Central memory CD8-positive, alpha-beta T cell (primary cell): ENCODE data around the gene NEDD4.
"Not testable (repeated sequence)": the region's sequence is repeated elsewhere in the genome, so short reads cannot be mapped to it uniquely, and the experiment has no call there.

Source experiments
- ATAC-seq: fragments of 150-1000 bp; cut with Tn5 transposase; replicated peaks from 2 replicates; pipeline ENCODE4 v1.10.0; 2022; ENCODE audit warnings: mild to moderate bottlenecking, moderate FRiP score, moderate number of reproducible peaks; ENCODE audit not compliant: poor library complexity, severe bottlenecking; ENCODE audit errors: extremely low read depth
- DNase-seq, 2 donors: peaks; one replicate each; pipeline ENCODE4 v3.0.0; 2021; ENCODE audit warnings: low spot score in 2 of 2
- H3K27ac Mint-ChIP-seq: one replicate; pipeline ENCODE4 v1.8.0; 2022; ENCODE audit warnings: low read depth, mild to moderate bottlenecking, moderate library complexity, mixed read lengths
- H3K27me3 Mint-ChIP-seq: one replicate; pipeline ENCODE4 v1.8.0; 2022; ENCODE audit warnings: mixed read lengths
- H3K36me3 Mint-ChIP-seq: one replicate; pipeline ENCODE4 v1.8.0; 2022; ENCODE audit warnings: mild to moderate bottlenecking, moderate library complexity, mixed read lengths; ENCODE audit not compliant: insufficient read depth
- H3K4me1 Mint-ChIP-seq: one replicate; pipeline ENCODE4 v1.8.0; 2022; ENCODE audit warnings: mixed read lengths
- H3K4me3 Mint-ChIP-seq: one replicate; pipeline ENCODE4 v1.8.0; 2022; ENCODE audit warnings: mild to moderate bottlenecking, moderate library complexity, mixed read lengths
- H3K9me3 Mint-ChIP-seq: one replicate; pipeline ENCODE4 v1.8.0; 2022; ENCODE audit warnings: mixed read lengths

NEDD4 gene

DNA sequence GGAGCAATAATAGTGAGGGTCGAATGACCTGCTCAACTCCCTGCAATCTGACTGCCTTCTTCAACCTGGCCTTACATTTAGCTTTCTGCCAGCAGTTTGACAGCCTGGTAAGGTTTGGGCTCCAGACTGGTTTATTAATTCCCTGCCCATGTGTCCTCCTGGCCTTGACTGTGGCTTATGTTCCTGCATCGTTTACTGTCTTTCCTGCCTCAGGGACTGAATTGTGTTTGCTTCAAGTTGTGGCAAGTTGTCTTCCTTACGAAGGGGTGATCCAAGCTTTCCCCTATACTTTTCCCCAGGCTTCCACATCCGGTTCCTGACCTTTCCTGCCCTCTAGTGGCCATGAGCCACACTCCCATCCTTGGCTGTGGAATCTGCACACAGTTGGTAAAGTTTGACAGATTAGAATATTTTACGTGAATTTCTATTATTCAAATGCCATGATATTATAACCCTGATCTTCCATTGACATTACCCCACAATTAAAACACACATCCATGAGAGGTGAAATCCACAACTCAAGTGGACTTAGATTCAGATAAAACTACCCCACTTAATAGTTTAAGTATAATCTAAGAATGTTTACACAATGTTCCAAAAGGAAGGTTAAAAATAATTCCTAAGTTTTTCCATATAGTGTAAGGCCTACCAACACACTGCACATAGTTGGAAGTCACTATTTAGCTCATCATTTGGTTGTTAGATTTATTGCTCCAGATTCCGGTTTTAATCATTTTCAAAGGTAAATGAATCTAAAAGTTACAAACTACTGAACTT lies 95.7 kb downstream of the NEDD4 start:
- no peaks in the 10 kb centered on the region for H3K4me1 Mint-ChIP-seq

DNA sequence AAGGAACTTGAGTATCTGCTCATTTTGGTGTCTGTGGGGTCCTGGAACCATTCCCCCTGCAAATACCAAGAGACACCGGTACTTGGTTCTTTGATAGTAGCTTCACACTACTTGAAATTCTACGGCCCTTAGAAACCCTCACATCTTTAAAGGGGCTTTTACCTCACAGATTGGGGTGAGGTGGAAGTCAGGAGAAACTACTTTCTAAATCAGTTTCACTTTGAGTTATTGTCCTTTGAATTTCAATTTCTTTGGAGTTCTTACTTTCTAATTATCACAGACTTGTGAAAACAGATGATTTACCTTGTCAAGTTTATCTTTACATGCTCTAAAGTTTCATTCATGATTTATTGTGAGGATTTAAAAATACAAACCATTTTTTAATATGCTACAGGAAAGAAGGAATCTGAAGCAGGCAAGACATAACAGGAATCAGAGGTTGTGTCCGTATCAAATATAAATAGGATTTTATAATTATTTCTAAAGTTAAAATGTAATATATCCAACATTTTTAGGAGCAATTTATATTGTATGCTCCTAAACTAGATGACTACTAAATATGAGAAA lies 98.9 kb downstream of the NEDD4 start:
- Mint-ChIP-seq H3K36me3 (peaks cover 2% of the 10 kb centered on the region), H3K9me3 (no peaks in the 10 kb centered on the region), H3K27me3 (no peaks in the 10 kb centered on the region), H3K27ac (no peak overlapping the region), H3K4me3 (no peak overlapping the region), H3K4me1 (no peaks in the 10 kb centered on the region)
- ATAC-seq (no peak), DNase-seq (no peak)

More for the DNA sequence above, 95.7 kb downstream of the NEDD4 start:
- DNase-seq (no peak), ATAC-seq (no peak)
- no peaks in the 10 kb centered on the region for H3K36me3 Mint-ChIP-seq
- H3K27me3 Mint-ChIP-seq, result no peaks in the 10 kb centered on the region
- no peak overlapping the region for H3K27ac Mint-ChIP-seq
- no peak overlapping the region for H3K4me3 Mint-ChIP-seq
- no peaks in the 10 kb centered on the region for H3K9me3 Mint-ChIP-seq

DNA sequence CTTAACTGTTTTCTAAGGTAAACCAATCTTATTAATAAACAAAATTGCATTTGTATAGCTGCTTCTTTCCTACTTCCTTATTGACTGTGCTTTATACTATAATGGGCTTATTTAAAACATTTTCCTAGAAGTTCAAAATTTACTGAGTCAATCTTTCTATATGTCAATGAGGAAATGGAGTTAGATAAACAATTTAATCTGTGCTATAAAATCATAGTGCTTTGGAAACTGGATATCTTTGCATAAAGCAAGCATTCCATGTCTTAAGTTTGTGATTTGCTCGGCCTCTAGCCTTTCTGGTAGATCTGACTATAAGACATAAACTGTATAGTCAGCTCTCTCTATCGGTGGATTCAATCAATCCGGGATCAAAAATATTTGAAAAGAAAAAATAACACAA lies 99.6 kb downstream of the NEDD4 start:
- ATAC-seq, result no peak
- Mint-ChIP-seq H3K9me3 (no peaks in the 10 kb centered on the region), H3K4me3 (no peak overlapping the region), H3K27me3 (no peaks in the 10 kb centered on the region), H3K36me3 (peaks cover 2% of the 10 kb centered on the region), H3K27ac (no peak overlapping the region), H3K4me1 (no peaks in the 10 kb centered on the region)
- DNase-seq, result no peak

DNA sequence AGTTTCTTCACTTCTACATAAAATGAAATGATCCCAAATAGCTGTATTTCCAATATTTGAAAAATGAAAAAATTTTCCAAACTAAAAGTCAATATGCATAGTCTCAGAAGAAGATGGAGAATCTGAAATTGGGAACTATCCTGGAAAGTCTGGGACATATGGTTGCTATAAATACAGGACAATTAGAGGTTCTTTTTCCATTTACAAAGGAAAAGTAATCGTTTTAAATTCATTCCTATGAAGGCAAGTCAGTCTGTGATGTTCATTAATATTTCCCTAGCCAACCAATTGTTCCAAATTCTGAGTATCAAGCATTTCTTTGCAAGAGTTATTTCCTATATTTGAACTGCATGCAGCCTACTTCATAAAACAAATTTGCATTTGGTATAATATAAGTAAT lies 102.2 kb downstream of the NEDD4 start:
- DNase-seq (no peak), ATAC-seq (no peak)
- H3K27ac Mint-ChIP-seq, result no peak overlapping the region
- no peak overlapping the region for H3K4me3 Mint-ChIP-seq
- H3K27me3 Mint-ChIP-seq, result no peaks in the 10 kb centered on the region
- peaks cover 2% of the 10 kb centered on the region for H3K36me3 Mint-ChIP-seq
- peaks cover 7% of the 10 kb centered on the region for H3K9me3 Mint-ChIP-seq
- no peaks in the 10 kb centered on the region for H3K4me1 Mint-ChIP-seq

DNA sequence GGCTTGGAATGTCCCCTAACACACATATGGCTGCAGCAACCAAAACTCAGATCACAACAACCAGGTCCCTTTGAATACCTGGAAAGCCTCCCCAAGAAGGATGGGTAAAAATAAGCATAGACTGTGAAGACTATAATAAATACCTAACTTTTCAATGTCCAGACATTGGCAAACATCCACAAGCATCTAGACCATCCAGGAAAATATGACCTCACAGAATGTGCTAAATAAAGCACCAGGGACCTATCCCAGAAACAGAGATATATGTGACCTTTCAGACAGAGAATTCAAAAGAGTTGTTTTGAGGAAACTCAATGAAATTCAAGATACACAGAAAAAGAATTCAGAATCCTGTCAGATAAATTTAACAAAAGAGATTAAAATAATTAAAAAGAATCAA lies 109.2 kb downstream of the NEDD4 start:
- DNase-seq (no peak), ATAC-seq (no peak)
- Mint-ChIP-seq H3K9me3 (peaks cover 7% of the 10 kb centered on the region), H3K27ac (no peak overlapping the region), H3K36me3 (no peaks in the 10 kb centered on the region), H3K4me3 (no peak overlapping the region), H3K27me3 (no peaks in the 10 kb centered on the region), H3K4me1 (no peaks in the 10 kb centered on the region)

GRCh38 chr15:55879181-55879580 lies 114.2 kb downstream of the NEDD4 start:
- Mint-ChIP-seq H3K27me3 (no peaks in the 10 kb centered on the region), H3K4me3 (no peak overlapping the region), H3K9me3 (no peaks in the 10 kb centered on the region), H3K4me1 (no peaks in the 10 kb centered on the region), H3K27ac (no peak overlapping the region), H3K36me3 (peaks cover 1% of the 10 kb centered on the region)
- no peak for ATAC-seq
- no peak for DNase-seq

GRCh38 chr15:55873024-55873720 lies 120.2 kb downstream of the NEDD4 start:
- Mint-ChIP-seq H3K4me3 (no peak overlapping the region), H3K9me3 (no peaks in the 10 kb centered on the region), H3K36me3 (peaks cover 1% of the 10 kb centered on the region), H3K27me3 (no peaks in the 10 kb centered on the region), H3K27ac (no peak overlapping the region), H3K4me1 (no peaks in the 10 kb centered on the region)
- ATAC-seq (no peak), DNase-seq (no peak)

- no peak overlapping the region for H3K4me3 Mint-ChIP-seq
- no peak overlapping the region for H3K27ac Mint-ChIP-seq
- no peaks in the 10 kb centered on the region for H3K9me3 Mint-ChIP-seq
- H3K4me1 Mint-ChIP-seq, result no peaks in the 10 kb centered on the region
- no peaks in the 10 kb centered on the region for H3K27me3 Mint-ChIP-seq
- H3K36me3 Mint-ChIP-seq, result peaks cover 1% of the 10 kb centered on the region
- DNase-seq, result no peak
- no peak for ATAC-seq
Measured at GRCh38 chr15:55872471-55872870, 120.9 kb downstream of the NEDD4 start.

- Mint-ChIP-seq H3K36me3 (no peaks in the 10 kb centered on the region), H3K27ac (no peak overlapping the region), H3K4me1 (no peaks in the 10 kb centered on the region), H3K9me3 (no peaks in the 10 kb centered on the region), H3K27me3 (no peaks in the 10 kb centered on the region), H3K4me3 (no peak overlapping the region)
- ATAC-seq, result no peak
- no peak for DNase-seq
Measured at GRCh38 chr15:55869660-55870059, 123.8 kb downstream of the NEDD4 start.

DNA sequence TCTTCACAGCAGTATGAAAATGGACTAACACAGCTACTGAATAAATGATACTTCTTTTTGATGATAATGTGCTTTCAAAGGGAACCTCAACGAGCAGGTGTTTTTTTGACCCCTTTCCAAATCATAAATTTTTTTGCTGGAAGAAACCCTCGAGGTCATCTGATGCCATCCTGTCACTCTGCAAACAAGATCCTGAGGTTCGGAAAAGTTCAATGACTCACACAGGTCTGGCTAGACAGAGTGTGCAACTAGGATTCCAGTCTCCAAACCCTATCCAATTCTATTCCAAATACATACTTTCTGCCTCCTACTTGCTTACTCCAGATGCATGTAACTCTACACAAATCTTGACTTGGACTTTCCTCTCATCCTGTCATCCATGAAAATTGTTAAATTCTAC lies 124.7 kb downstream of the NEDD4 start:
- Mint-ChIP-seq H3K27me3 (no peaks in the 10 kb centered on the region), H3K36me3 (no peaks in the 10 kb centered on the region), H3K4me3 (no peak overlapping the region), H3K27ac (no peak overlapping the region), H3K9me3 (no peaks in the 10 kb centered on the region), H3K4me1 (no peaks in the 10 kb centered on the region)
- ATAC-seq, result no peak
- no peak for DNase-seq

GRCh38 chr15:55868291-55868690 lies 125.1 kb downstream of the NEDD4 start:
- H3K9me3 Mint-ChIP-seq, H3K4me3 Mint-ChIP-seq, DNase-seq, ATAC-seq, H3K4me1 Mint-ChIP-seq, H3K27me3 Mint-ChIP-seq, H3K27ac Mint-ChIP-seq, H3K36me3 Mint-ChIP-seq: not testable (repeated sequence)

GRCh38 chr15:55863911-55864310 lies 129.5 kb downstream of the NEDD4 start:
- H3K27ac Mint-ChIP-seq, result no peak overlapping the region
- no peaks in the 10 kb centered on the region for H3K4me1 Mint-ChIP-seq
- H3K36me3 Mint-ChIP-seq, result no peaks in the 10 kb centered on the region
- DNase-seq, result no peak
- no peak overlapping the region for H3K4me3 Mint-ChIP-seq
- ATAC-seq, result no peak
- H3K9me3 Mint-ChIP-seq, result no peaks in the 10 kb centered on the region
- no peaks in the 10 kb centered on the region for H3K27me3 Mint-ChIP-seq

GRCh38 chr15:55861115-55861514 lies 132.3 kb downstream of the NEDD4 start:
- Mint-ChIP-seq H3K36me3 (peaks cover 1% of the 10 kb centered on the region), H3K9me3 (no peaks in the 10 kb centered on the region), H3K27ac (no peak overlapping the region), H3K27me3 (no peaks in the 10 kb centered on the region), H3K4me3 (no peak overlapping the region), H3K4me1 (no peaks in the 10 kb centered on the region)
- ATAC-seq, result no peak
- no peak for DNase-seq
